ENCODE data around the gene PACSIN2. TPM values are rescaled to one million over a fixed set of nuclear protein-coding genes. Genes with fewer than 3 reads are reported as not detected.
"Not testable (repeated sequence)": the region's sequence is repeated elsewhere in the genome, so short reads cannot be mapped to it uniquely, and the experiment has no call there.

The PACSIN2 gene
- total RNA-seq, 1 donor from 2014 or later: 45.5 TPM

DNA sequence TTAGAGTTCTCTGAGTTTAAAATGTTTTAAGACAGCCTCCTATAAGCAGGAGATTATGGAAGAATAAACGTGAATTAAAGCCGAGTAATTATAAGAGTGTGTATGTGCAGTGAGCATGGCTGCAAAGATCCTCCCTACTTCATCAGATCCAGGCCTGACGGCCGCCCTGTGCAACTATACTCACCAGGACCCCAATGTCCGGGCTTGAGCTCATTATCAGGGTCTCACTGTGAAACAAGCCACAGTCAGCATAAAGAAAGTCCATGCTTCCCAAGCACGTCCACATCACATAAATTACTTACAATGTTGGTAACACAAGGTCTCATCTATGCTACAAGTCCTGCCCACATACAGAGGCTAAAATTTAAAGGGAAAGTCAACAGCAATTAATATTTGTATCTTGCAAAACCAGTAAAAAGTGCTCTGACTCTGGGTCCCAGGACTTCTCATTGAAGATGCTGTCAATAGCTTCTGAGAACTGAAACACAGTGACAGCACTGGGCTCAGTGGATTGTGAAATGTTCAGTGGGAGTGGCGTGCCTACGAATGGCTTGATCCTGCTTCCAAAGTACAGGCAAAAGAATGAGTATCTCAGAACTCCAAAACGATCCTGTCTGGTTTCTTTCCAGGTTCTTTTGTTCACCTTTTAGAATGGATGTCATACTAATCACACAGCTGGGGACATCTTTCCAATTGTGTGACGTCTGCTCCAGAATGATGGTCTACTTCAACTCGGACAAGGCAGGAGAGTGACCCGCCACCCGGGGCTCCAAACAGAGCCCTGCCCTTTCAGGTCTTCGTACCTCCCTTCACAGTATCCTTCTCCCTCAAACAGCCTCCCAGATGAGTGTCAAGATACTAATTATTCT is 85.7 kb downstream of the PACSIN2 start:
- DNase-seq (ENCODE audit: low read depth): no peak

DNA sequence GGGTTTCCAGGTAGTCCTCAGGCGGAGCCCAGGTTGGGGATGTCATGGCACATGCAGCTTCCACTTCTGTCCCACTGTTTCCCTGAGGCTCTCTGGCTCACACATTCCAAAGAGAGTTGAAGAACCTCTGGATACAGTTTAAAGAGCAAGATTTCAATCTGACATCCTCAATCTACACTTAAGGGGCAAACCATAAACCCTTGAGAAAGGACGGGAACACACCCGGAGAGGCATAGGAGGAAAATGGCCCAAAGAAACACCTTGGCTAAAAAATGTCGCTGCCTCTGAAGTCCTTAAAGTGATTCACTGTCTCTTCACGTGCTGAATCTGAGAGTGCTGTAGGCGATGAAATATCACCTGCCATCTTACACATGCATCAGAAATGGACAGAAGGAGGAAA is 87.0 kb downstream of the PACSIN2 start:
- no peak for DNase-seq (ENCODE audit: low read depth)

DNA sequence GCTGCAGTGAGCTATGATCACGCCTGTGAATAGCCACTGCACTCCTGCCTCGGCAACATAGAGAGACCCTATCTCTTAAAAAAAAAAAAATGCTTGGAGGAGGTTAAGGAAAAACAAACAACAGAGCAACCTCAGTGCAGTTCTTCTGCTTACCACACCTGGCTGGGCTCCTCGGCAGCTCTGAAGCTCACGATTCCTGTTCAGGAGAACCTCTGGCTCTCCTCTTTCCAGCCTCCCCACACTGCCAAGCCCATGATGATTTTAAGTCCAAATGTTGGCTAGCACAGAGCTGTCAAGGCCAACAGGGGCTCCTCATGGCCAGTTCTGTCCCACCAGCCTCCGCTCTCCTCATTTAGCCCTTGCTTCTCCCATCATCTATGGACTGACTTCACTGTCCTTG is 88.2 kb downstream of the PACSIN2 start:
- no peak for DNase-seq (ENCODE audit: low read depth)

DNA sequence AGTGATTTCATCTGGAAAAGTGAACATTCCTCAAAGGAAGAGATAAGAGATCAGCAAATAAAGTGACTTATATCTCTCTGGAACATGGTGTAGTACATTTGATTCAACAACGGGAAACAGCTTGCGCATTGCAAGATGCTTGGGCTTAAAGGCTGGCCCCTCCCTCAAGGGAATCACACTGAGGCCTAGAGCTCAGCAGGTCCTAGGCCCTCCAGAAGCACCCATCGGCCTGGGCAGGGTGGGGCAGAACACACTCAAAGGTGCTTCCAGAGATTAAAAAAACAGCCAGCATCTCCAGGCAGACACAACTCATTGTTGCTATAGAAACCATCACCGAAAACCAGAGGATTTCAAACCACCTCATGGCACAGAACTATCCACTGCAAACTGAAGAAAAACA is 88.8 kb downstream of the PACSIN2 start:
- no peak for DNase-seq (ENCODE audit: low read depth)

DNA sequence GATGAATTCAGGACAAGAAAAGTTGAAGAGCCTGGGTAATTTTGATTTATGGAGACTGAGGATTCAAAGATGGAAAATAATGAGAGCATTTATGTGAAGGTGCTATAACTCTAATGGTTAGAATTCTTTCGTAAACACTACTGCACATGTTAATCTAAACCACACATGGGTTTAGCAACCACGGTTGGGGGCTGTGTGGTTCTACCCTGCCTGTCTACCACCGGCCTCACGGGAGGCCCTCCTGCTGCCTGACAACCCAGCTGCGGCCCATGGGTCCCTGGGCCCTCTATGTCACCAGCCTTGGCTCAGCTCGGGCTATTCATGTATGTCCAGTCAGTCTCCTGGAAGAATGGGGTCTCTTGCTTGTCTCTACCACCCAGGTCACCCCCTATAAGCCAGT is 89.4 kb downstream of the PACSIN2 start:
- no peak for DNase-seq (ENCODE audit: low read depth)

DNA sequence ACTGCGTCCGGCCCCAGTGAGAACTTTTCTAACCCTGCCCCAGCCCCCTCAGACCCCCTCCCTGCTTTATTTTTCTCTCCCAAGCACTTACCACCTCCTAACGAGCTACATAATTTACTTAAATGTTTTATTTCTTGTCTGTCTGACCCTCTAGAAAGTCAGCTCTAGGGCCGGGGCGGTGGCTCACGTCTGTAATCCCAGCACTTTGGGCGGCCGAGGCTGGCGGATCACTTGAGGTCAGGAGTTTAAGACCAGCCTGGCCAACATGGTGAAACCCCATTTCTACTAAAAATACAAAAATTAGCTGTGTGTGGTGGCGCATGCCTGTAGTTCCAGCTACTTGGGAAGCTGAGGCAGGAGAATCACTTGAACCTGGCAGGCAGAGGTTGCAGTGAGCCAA is 89.9 kb downstream of the PACSIN2 start:
- DNase-seq (ENCODE audit: low read depth): not testable (repeated sequence)

DNA sequence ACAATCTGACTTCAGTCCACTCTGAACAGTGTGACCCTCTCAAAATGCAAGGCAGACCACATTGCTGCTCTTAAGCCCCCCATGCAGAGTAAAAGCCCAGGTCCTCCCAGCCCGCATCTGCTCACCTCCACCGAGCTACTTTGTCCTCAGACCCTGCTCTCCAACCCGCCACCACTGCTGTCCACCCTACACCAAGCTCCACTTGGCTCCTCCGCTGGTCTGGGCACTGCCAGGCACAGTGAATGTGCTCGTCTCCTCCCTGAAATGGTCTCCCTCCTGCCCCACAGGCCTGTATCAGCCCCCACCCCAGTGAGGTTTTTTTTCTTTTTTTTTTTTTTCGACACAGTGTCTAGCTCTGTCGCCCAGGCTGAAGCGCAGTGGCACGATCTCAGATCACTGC is 90.5 kb downstream of the PACSIN2 start:
- DNase-seq (ENCODE audit: low read depth): no peak

DNA sequence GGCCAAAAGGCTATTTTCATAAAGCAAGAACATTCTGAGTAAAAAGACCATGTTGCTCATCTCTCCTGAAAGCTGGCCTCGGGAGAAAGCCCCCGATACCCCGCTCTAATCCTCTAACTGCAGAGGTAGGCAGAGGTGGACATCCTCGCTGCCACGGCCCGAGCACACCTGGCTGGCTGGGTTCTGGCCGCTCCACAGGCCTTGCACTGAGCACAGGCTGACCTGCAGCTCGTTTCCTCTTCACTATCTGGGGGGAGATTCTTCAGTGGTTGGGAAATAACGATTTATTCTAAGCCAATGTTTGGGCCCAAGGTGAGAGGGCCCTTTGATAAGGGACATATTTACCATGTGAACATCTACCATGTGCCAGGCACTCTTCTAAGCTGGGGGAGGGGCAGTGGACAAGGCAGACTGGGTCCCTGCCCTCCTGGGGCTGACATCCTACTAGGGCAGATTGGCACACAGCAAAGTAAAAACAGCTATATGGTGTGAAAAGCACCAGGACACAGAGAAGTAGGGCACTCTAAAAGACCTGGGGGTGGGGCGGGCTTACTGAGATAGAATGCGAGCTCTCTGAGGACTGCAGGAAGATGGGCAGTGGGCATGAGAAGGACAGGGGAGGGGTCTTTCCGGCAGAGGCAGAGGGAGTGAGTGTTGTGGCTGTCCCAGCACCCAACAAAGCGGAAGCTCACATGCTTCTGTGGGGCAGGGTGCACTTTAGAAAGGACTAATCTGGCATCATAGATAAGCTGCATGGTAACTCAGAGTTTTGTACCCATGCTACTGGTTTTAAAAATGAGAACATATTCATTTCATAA is 92.4 kb downstream of the PACSIN2 start:
- DNase-seq (ENCODE audit: low read depth): no peak

DNA sequence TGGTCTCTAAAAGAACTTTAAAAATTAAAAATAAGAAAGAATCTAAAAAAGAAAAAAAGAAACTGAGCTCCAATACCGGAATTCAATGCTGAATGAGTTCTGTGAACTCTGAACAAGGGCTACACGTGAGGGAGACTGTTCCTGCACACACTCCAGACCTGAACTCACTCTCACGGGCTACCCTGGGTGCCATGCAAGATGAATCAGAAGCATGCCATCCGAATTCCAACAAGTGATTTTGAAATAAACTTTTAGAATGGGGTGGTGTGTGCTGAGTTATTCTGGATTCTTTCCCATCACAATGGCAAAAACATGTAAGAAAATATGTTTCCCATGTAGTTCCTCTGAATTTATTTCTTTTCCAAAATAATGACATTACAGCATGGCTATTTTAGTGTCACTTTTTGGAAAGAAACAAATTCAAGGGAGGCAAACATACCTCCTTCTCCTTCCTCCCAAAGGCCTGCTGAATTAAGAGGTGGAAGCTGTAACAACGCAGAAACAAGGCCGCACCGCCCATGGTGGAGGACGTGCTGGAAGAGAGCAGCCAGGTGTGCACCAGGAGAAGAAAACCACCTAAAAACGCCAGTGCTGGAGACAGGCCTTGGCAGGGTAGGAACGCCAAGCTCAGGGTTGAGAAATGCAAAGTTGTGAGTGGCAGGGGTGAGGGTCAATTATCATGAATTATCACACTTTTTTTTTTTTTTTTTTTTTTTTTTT is 94.7 kb downstream of the PACSIN2 start:
- DNase-seq (ENCODE audit: low read depth): peak; percentile 48

DNA sequence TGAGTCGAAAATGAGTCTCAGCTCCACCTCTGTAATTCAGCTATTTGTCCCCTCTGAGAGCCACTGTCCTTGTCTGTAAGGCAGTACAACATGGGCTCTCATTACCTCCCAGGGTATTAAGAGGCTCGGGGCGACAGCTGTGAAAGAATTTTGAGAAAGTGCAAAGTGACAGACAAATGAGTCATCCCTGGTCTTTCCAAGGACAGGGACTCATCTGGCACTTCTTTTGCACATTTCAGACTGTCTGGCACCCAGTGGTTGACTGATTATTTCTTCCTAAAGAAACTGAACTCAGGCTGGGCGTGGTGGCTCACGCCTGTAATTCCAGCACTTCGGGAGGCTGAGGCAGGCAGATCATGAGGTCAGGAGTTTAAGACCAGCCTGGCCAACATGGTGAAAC is 95.8 kb downstream of the PACSIN2 start:
- peak; percentile 67 for DNase-seq (ENCODE audit: low read depth)

DNA sequence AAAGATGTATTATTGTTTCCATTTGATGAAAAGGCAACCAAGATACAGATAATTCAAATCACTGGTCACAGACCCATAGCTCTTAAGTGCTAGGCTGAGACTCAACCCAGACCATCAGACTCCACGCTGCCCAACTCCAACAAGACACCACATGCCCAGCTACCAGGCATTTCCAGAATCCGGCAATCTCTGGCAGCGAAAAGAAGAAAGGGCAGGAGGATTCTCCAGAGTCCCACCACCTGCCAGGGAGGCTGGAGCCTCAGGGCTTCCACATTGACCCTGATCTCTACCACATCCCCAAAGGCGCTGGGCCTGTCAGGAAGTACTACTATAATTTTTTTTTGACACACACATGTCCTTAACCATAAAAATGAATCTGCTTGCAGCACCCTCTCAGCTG is 96.4 kb downstream of the PACSIN2 start:
- no peak for DNase-seq (ENCODE audit: low read depth)

DNA sequence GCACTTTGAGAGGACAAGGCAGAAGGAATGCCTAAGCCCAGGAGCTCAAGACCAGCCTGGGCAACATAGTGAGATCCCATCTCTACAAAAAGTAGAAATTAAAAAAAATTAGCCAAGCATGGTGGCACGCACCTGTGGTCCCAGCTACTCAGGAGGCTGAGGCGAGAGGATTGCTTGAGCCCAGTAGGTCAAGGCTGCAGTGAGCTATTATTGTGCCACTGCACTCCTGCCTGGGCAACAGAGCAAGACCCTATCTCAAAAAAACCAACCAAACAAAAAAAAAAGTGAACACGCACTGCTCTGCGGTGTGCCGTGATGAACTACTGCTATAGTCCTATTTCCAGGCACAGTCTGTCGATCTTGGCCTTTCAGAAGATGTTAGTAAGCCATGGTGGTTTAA is 97.6 kb downstream of the PACSIN2 start:
- DNase-seq (ENCODE audit: low read depth): not testable (repeated sequence)

DNA sequence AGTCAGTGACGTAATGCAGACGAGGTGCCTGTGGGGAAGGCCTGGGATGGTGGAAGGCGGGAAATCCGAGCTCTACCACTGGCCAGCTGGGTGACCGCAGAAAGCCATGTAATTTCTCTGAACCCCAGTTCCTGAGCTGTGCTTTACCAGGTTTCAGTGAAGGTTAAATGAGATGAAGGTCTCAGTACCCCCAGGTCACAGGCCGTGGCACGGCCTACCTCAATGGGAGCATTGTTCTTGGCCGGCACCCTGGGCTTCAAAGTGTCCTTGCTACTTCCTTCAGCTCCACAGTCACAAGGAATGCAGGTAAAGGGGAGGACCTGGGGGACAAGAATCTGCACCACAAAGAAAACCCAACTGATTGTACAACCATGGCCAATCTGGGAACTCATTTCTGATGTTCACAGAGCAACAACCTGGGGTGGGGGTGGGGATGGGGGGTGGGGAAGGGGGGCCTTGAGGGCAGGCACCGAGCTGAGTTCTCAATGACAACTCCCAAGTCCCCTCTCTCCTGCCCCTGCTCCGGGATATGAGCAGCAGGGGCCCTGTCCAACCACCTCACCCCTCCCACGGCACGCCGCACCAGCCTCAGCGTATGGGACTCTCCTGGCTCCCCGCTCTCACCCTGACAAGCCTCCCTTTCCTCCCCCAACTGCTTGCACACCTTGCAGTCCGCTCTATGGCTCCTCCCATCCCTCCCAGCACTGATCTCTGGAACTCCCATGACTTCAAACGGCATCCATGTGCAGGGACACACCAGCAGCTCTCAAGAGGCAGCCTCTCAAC is 98.8 kb downstream of the PACSIN2 start:
- DNase-seq (ENCODE audit: low read depth): no peak

DNA sequence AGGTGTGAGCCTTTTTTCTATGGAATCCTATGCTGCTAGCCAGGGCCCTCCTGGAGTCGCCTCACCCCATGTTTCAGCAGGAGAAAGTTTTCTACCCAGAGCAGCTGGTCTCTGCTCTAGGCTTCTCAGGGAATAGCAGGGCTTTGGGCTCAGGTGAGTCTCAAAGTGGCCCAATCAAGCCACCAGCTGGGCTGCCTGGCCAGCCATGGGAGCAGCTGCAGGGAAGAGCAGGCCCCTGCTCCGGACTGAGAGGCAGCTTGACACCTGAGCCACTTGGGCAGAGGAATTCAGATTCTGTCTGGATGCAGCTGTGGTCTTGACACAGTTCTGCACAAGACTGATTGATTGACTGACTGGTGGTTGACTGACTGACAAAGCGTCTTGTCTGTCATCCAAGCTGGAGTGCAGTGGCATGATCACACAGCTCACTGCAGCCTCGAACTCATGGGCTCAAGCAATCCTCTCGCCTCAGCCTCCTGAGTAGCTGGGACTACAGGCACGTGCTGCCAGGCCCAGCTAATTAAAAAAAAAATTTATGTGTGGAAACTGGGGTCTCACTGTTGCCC is 100.4 kb downstream of the PACSIN2 start:
- DNase-seq (ENCODE audit: low read depth): peak; percentile 38

DNA sequence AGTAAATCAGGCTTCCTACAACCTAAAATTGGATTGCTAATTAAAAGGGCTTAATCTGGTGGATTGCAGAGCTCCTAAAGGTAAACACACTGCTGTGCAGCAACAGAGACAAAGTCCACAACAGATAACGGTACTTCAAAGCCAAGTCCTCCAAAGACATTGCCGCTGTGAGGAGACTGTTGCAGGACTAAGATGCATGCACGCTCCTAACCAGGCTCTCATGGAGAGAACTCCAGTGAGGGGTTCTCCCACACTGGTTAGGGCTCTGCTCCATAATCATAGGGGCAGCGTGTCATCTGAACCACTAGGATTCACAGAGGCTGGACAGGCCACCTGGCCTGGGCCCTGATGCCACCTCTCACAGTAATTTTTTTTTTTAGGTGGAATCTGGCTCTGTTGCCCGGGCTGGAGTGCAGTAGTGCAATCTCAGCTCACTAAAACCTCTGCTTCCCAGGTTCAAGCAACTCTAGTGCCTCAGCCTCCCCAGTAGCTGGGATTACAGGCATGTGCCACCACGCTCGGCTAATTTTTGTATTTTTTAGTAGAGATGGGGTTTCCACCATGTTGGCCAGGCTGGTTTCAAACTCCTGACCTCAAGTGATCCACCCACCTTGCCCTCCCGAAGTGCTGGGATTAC is 101.0 kb downstream of the PACSIN2 start:
- no peak for DNase-seq (ENCODE audit: low read depth)

DNA sequence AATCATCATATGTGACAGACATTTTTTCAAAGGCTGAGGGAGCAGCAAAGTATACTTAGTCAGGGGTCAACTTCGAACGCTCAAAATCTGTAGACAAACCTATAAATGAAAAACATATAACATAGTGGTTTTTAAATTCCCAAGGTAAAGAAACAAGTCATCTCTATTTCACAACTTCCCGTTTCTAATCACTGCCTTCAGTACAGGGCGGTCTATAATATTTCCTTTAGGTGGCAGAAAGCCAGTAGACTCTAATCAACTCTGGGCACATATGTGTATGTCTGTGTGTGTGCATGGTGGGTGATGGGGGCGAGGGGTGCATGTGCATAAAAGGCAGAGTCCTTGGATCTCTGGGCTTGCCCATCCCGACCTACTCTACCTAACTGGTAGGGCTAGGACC is 102.9 kb downstream of the PACSIN2 start:
- no peak for DNase-seq (ENCODE audit: low read depth)

DNA sequence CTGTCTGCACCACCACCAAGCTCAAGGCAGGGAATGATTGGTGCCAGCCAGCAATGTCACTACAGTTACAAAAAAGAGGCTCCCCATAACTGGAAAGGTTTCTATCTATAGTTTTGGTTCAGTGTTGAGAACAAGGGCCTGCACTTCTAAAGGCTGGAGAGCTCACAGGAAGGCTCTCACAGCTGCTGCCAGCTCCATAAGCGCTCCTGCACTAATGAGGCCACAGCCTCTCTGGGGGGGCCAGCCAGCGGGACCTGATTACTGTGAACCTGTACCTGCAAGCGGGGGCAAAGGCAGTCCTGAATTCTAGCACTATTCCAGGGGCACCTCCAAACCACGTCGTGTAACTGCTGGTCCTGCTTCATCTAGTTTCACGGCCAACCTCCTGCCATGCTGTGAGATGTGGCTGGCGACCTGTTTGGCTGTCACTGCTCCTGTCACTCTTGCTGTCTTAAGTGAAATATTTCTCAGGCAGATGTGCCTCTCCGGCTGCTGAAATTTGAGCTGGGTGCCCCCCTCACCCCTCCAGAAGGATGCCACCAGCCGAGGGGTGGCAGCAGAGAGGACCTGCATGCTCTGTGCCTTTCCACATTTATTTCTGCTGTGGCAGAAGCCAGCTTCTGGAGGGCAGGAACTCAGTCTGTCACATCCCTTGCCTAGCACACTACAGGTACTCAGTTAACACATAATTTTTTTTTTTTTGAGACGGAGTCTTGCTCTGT is 104.6 kb downstream of the PACSIN2 start:
- DNase-seq (ENCODE audit: low read depth): peak; percentile 49

DNA sequence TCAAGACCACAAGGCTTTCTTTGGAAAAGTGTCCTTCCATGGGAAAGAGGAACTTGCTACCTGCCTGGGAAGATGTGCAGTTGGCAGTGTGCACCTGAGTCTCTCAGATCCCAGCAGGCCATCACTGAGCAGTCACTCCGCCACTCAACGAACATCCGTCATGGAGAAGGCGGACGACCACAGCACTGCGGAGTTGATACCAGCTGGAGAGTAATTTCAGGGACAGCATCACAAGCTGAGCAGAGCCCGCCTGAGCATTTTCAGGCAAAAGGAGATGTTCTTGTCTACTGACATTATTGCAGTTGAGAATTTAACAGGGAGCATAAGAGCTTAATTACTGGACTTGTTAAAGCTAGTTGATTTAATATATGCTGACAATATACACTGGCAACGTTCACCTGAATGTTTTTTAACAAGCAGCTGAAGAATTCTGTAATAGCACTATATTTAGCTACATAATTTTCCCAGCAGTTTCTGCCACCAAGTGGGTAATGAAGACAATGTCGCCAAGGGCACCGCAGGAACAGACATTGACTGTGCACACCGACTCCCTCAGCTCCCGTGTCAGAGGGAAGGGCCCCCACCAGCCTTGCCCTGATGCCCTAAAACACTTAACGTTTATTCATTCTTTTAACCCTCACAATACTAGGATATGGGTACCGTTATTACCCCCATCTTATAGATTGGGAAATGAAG is 105.4 kb downstream of the PACSIN2 start:
- no peak for DNase-seq (ENCODE audit: low read depth)

DNA sequence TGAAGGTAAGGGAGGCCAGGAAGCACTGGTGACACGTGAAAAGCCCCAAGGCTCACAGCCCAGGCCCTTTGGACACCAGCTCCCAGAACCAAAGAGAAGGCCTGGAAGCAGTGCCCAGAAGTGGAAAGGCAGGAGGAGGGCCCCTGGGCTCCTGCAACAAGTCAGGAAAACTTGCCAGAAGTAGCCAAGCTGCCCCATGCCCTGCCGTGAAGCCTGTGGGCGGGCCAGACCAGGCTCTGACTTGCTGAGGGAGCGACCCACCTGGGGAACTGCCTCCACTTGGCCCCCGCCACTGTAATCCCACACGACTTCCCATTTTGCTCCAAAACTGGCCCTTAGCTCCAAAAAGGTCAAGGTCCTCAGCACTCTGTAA is 106.6 kb downstream of the PACSIN2 start:
- DNase-seq (ENCODE audit: low read depth): no peak
